ENCODE results near the gene AVPR2. TPM values are rescaled to one million over a fixed set of nuclear protein-coding genes. Genes with fewer than 3 reads are reported as not detected.

AVPR2 gene
- total RNA-seq, 1 experiment from 2014 or later: not detected

GRCh38 chrX:153934148-153934761, 29.8 kb downstream of the AVPR2 start:
- DNase-seq: no peak
- Histone ChIP-seq H3K4me3 (ENCODE audit: insufficient read depth, low read depth, low read length) (peak overlapping the region; percentile 60), H3K36me3 (replicated peaks; ENCODE audit: control insufficient read depth, insufficient read depth, low read length) (peaks cover 2% of the 10 kb centered on the region), H3K27me3 (ENCODE audit: control insufficient read depth, insufficient read depth, low read length) (no peaks in the 10 kb centered on the region)

GRCh38 chrX:153934762-153935325, 30.4 kb downstream of the AVPR2 start, which contains the start of gene NAA10:
Gene NAA10 (minus strand): TSS chrX:153935037. CDS start chrX:153934904, 133 bp downstream.
- Histone ChIP-seq H3K36me3 (replicated peaks; ENCODE audit: control insufficient read depth, insufficient read depth, low read length) (peaks cover 2% of the 10 kb centered on the region; the same call in 1 of the 2 replicates), H3K4me3 (ENCODE audit: insufficient read depth, low read depth, low read length) (peak within 1 kb of the TSS; percentile 60)
- peak; percentile 97 for DNase-seq

GRCh38 chrX:153935326-153935851, 30.9 kb downstream of the AVPR2 start:
- no peaks in the 10 kb centered on the region for H3K27me3 ChIP-seq (ENCODE audit: control insufficient read depth, insufficient read depth, low read length)
- DNase-seq: no peak
- peaks cover 2% of the 10 kb centered on the region; the same call in 1 of the 2 replicates for H3K36me3 ChIP-seq (replicated peaks; ENCODE audit: control insufficient read depth, insufficient read depth, low read length)
- peak overlapping the region; percentile 29 for H3K4me3 ChIP-seq (ENCODE audit: insufficient read depth, low read depth, low read length)

More at GRCh38 chrX:153934762-153935325, 30.4 kb downstream of the AVPR2 start, which contains the start of gene NAA10:
- no peaks in the 10 kb centered on the region for H3K27me3 ChIP-seq (ENCODE audit: control insufficient read depth, insufficient read depth, low read length)

- DNase-seq: no peak
- Histone ChIP-seq H3K27me3 (ENCODE audit: control insufficient read depth, insufficient read depth, low read length) (no peaks in the 10 kb centered on the region), H3K4me3 (ENCODE audit: insufficient read depth, low read depth, low read length) (no peak overlapping the region), H3K36me3 (replicated peaks; ENCODE audit: control insufficient read depth, insufficient read depth, low read length) (no peaks in the 10 kb centered on the region; the same call in 1 of the 2 replicates)
Measured at GRCh38 chrX:153937056-153937455, 32.6 kb downstream of the AVPR2 start.

- H3K36me3 ChIP-seq (replicated peaks; ENCODE audit: control insufficient read depth, insufficient read depth, low read length): no peaks in the 10 kb centered on the region
- H3K27me3 ChIP-seq (ENCODE audit: control insufficient read depth, insufficient read depth, low read length): no peaks in the 10 kb centered on the region
- DNase-seq: no peak
- H3K4me3 ChIP-seq (ENCODE audit: insufficient read depth, low read depth, low read length): no peak overlapping the region
Measured at GRCh38 chrX:153938226-153938786, 33.8 kb downstream of the AVPR2 start.

- no peak overlapping the region for H3K4me3 ChIP-seq (ENCODE audit: insufficient read depth, low read depth, low read length)
- DNase-seq: no peak
Measured at GRCh38 chrX:153939573-153939972, 35.1 kb downstream of the AVPR2 start.

GRCh38 chrX:153941336-153942252, 37.1 kb downstream of the AVPR2 start:
- H3K27me3 ChIP-seq (ENCODE audit: control insufficient read depth, insufficient read depth, low read length): no peaks in the 10 kb centered on the region
- DNase-seq: peak; percentile 86
- H3K36me3 ChIP-seq (replicated peaks; ENCODE audit: control insufficient read depth, insufficient read depth, low read length): no peaks in the 10 kb centered on the region
- peak overlapping the region; percentile 19 for H3K4me3 ChIP-seq (ENCODE audit: insufficient read depth, low read depth, low read length)

More at GRCh38 chrX:153939573-153939972, 35.1 kb downstream of the AVPR2 start:
- Histone ChIP-seq H3K36me3 (replicated peaks; ENCODE audit: control insufficient read depth, insufficient read depth, low read length) (no peaks in the 10 kb centered on the region), H3K27me3 (ENCODE audit: control insufficient read depth, insufficient read depth, low read length) (no peaks in the 10 kb centered on the region)

GRCh38 chrX:153944140-153944799, 39.8 kb downstream of the AVPR2 start, which contains the start of gene RENBP:
Gene RENBP (minus strand): TSS chrX:153944643. CDS start chrX:153944610, 33 bp downstream.
- peak within 1 kb of the TSS; percentile 35 for H3K4me3 ChIP-seq (ENCODE audit: insufficient read depth, low read depth, low read length)
- H3K27me3 ChIP-seq (ENCODE audit: control insufficient read depth, insufficient read depth, low read length): no peaks in the 10 kb centered on the region
- DNase-seq: peak; percentile 89
- H3K36me3 ChIP-seq (replicated peaks; ENCODE audit: control insufficient read depth, insufficient read depth, low read length): peaks cover 3% of the 10 kb centered on the region; the same call in 1 of the 2 replicates

- no peak for DNase-seq
- H3K27me3 ChIP-seq (ENCODE audit: control insufficient read depth, insufficient read depth, low read length): no peaks in the 10 kb centered on the region
- no peak overlapping the region for H3K4me3 ChIP-seq (ENCODE audit: insufficient read depth, low read depth, low read length)
- H3K36me3 ChIP-seq (replicated peaks; ENCODE audit: control insufficient read depth, insufficient read depth, low read length): peaks cover 4% of the 10 kb centered on the region
Measured at GRCh38 chrX:153944800-153945150, 40.3 kb downstream of the AVPR2 start.

GRCh38 chrX:153945956-153946943, 41.8 kb downstream of the AVPR2 start:
- DNase-seq: no peak
- Histone ChIP-seq H3K36me3 (replicated peaks; ENCODE audit: control insufficient read depth, insufficient read depth, low read length) (peaks cover 12% of the 10 kb centered on the region), H3K27me3 (ENCODE audit: control insufficient read depth, insufficient read depth, low read length) (no peaks in the 10 kb centered on the region), H3K4me3 (ENCODE audit: insufficient read depth, low read depth, low read length) (no peak overlapping the region)

GRCh38 chrX:153947009-153947769, 42.7 kb downstream of the AVPR2 start:
- peaks cover 14% of the 10 kb centered on the region for H3K36me3 ChIP-seq (replicated peaks; ENCODE audit: control insufficient read depth, insufficient read depth, low read length)
- H3K27me3 ChIP-seq (ENCODE audit: control insufficient read depth, insufficient read depth, low read length): no peaks in the 10 kb centered on the region
- DNase-seq: peak; percentile 94
- no peak overlapping the region for H3K4me3 ChIP-seq (ENCODE audit: insufficient read depth, low read depth, low read length)

- Histone ChIP-seq H3K36me3 (replicated peaks; ENCODE audit: control insufficient read depth, insufficient read depth, low read length) (peaks cover 21% of the 10 kb centered on the region), H3K27me3 (ENCODE audit: control insufficient read depth, insufficient read depth, low read length) (no peaks in the 10 kb centered on the region), H3K4me3 (ENCODE audit: insufficient read depth, low read depth, low read length) (no peak overlapping the region)
- DNase-seq: peak; percentile 65
Measured at GRCh38 chrX:153948002-153948466, 43.6 kb downstream of the AVPR2 start.
